A673 (cell line): Measurements from ENCODE around the gene DNASE2B. TPM values are rescaled to one million over a fixed set of nuclear protein-coding genes. Genes with fewer than 3 reads are reported as not detected.

ENCODE experiments used
- BruUV-seq: library from RNA; stranded (reverse); fragments of 400-500 nt; replicated peaks from 2 replicates; lab custom pipeline; 2021; lab: Mats Ljungman, UMichigan
- CTCF ChIA-PET: fragments of 300-600 bp; sonication (Branson Sonifier 250); formaldehyde crosslinking; loops from one replicate; lab custom pipeline; 2022; ENCODE audit warnings: antibody characterized with exemption; lab: Charles Lee
- POLR2A ChIA-PET: fragments of 300-600 bp; sonication (Branson Sonifier 250); formaldehyde crosslinking; loops from one replicate; lab custom pipeline; 2022; ENCODE audit warnings: antibody characterized with exemption; ENCODE audit not compliant: low non-redundant PET; lab: Charles Lee
- DNase-seq: peaks from one replicate; pipeline ENCODE4 v3.0.0-alpha.2; 2015; ENCODE audit warnings: low spot score
- H3K27ac ChIP-seq: fragments of 200-600 bp; sonication (generic); 2 replicates; pipeline ENCODE4 v1.5.1; 2016; ENCODE audit warnings: mixed run types, low read depth, mild to moderate bottlenecking, mixed read lengths, antibody characterized with exemption, low read length; ENCODE audit not compliant: poor library complexity, severe bottlenecking
- H3K27me3 ChIP-seq: fragments of 200-600 bp; sonication (generic); replicated peaks from 2 replicates; pipeline ENCODE4 v1.6.1; 2017; ENCODE audit warnings: mixed run types, low read depth, mild to moderate bottlenecking, mixed read lengths, antibody characterized with exemption, low read length; ENCODE audit not compliant: insufficient read depth, poor library complexity
- H3K36me3 ChIP-seq: fragments of 200-600 bp; sonication (generic); 2 replicates; pipeline ENCODE4 v1.6.1; 2016; ENCODE audit warnings: mixed run types, mild to moderate bottlenecking, mixed read lengths, antibody characterized with exemption, low read length; ENCODE audit not compliant: insufficient read depth, poor library complexity, severe bottlenecking
- H3K4me1 ChIP-seq: fragments of 200-600 bp; sonication (generic); 2 replicates; pipeline ENCODE4 v1.6.1; 2017; ENCODE audit warnings: mixed run types, mild to moderate bottlenecking, mixed read lengths, antibody characterized with exemption, low read length; ENCODE audit not compliant: insufficient read depth, poor library complexity, severe bottlenecking
- H3K4me3 ChIP-seq: fragments of 200-600 bp; sonication (generic); 2 replicates; pipeline ENCODE4 v1.5.1; 2016; ENCODE audit warnings: low read depth, mixed run types, mild to moderate bottlenecking, mixed read lengths, low read length; ENCODE audit not compliant: poor library complexity, severe bottlenecking
- H3K9me3 ChIP-seq: fragments of 200-600 bp; sonication (generic); 2 replicates; pipeline ENCODE4 v1.6.1; 2016; ENCODE audit warnings: mixed run types, low read depth, mild to moderate bottlenecking, mixed read lengths, antibody characterized with exemption, low read length; ENCODE audit not compliant: poor library complexity, severe bottlenecking
- EZH2 ChIP-seq: fragments of 200-600 bp; sonication (generic); IDR thresholded peaks from 2 replicates; pipeline ENCODE4 v1.6.1; 2017; ENCODE audit warnings: borderline replicate concordance, low read depth, mild to moderate bottlenecking, mixed read lengths, antibody characterized with exemption, low read length; ENCODE audit not compliant: poor library complexity, severe bottlenecking
- intact Hi-C: fragments of 100-400 bp; cut with micrococcal nuclease; formaldehyde crosslinking; loops from one replicate; pipeline ENCODE4 v1.10.0; 2022; ENCODE audit not compliant: unreplicated experiment
- total RNA-seq: library from RNA; stranded (reverse); gene quantifications from 2 replicates; pipeline ENCODE4 v1.2.3, GENCODE V29; 2021
- TF ChIP-seq, protein P1 (sequence below): fragments of 300-800, 200-600 bp; sonication (generic); conservative IDR thresholded peaks from 2 replicates; pipeline ENCODE4 v1.5.1; 2017; ENCODE audit warnings: low read depth, mild to moderate bottlenecking, antibody characterized with exemption, low read length, moderate library complexity, mixed read lengths

DNASE2B gene
- total RNA-seq, 1 experiment from 2014 or later, result not detected

GRCh38 chr1:84427250-84428188 is 29.2 kb downstream of the DNASE2B start:
- no peaks in the 10 kb centered on the region for H3K36me3 ChIP-seq
- no peak for TF ChIP-seq EZH2
- TF ChIP-seq, protein P1, sequence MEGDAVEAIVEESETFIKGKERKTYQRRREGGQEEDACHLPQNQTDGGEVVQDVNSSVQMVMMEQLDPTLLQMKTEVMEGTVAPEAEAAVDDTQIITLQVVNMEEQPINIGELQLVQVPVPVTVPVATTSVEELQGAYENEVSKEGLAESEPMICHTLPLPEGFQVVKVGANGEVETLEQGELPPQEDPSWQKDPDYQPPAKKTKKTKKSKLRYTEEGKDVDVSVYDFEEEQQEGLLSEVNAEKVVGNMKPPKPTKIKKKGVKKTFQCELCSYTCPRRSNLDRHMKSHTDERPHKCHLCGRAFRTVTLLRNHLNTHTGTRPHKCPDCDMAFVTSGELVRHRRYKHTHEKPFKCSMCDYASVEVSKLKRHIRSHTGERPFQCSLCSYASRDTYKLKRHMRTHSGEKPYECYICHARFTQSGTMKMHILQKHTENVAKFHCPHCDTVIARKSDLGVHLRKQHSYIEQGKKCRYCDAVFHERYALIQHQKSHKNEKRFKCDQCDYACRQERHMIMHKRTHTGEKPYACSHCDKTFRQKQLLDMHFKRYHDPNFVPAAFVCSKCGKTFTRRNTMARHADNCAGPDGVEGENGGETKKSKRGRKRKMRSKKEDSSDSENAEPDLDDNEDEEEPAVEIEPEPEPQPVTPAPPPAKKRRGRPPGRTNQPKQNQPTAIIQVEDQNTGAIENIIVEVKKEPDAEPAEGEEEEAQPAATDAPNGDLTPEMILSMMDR, result no peak
- no TSS peak for BruUV-seq
- H3K27me3 ChIP-seq, result no peaks in the 10 kb centered on the region
- ChIA-PET POLR2A (no interaction called here), CTCF (interaction anchor here (0.7 kb wide), 1 partner anchor 320 kb away, joined by 3 read pairs; no protein-coding TSS in a partner anchor)
- H3K4me1 ChIP-seq, result no peaks in the 10 kb centered on the region
- H3K27ac ChIP-seq, result no peak overlapping the region
- no peak for DNase-seq
- no peak overlapping the region for H3K4me3 ChIP-seq
- intact Hi-C loops, result no loop called here
- no peaks in the 10 kb centered on the region for H3K9me3 ChIP-seq

DNA sequence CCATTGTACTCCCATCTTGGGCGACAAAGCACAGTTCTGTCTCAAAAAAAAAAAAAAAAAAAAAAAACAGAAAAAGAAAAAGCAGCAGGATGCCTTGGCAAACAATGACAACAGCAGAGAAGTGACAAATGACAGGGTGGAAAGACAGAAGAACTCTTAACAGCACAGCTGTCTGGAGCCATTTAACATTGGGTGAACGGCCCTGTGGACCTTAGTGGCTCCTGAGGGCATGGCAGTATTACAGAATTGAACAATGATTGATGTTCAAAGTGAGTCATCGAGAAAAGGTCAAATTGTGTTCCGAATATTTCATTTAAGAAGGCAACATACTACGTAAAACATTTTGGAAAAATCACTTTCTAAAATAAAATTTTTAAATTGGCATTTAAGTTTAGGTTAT is 30.0 kb downstream of the DNASE2B start:
- CTCF ChIA-PET, result no interaction called here
- no peak for DNase-seq
- Histone ChIP-seq H3K9me3 (no peaks in the 10 kb centered on the region), H3K4me3 (no peak overlapping the region), H3K27ac (no peak overlapping the region), H3K27me3 (no peaks in the 10 kb centered on the region), H3K36me3 (no peaks in the 10 kb centered on the region), H3K4me1 (no peaks in the 10 kb centered on the region)
- BruUV-seq, result no TSS peak
- intact Hi-C loops, result no loop called here
- POLR2A ChIA-PET, result no interaction called here
- no peak for TF ChIP-seq EZH2
- TF ChIP-seq, protein P1, result no peak

GRCh38 chr1:84429231-84429630 is 30.9 kb downstream of the DNASE2B start:
- Histone ChIP-seq H3K36me3 (no peaks in the 10 kb centered on the region), H3K4me1 (no peaks in the 10 kb centered on the region), H3K27ac (no peak overlapping the region), H3K27me3 (no peaks in the 10 kb centered on the region), H3K9me3 (no peaks in the 10 kb centered on the region), H3K4me3 (no peak overlapping the region)
- no peak for DNase-seq
- TF ChIP-seq, protein P1, result no peak
- TF ChIP-seq EZH2, result no peak
- ChIA-PET CTCF (no interaction called here), POLR2A (no interaction called here)
- no TSS peak for BruUV-seq
- intact Hi-C loops, result no loop called here
